Hepatocyte (in vitro differentiated cells): ENCODE results near the gene CDC42EP5. TPM values are rescaled to one million over a fixed set of nuclear protein-coding genes. Genes with fewer than 3 reads are reported as not detected.
A peak's percentile ranks its signal among the peaks of the same experiment; 100 is the strongest.

Experiments
- DNase-seq: peaks from one replicate; pipeline ENCODE4 v3.0.0-alpha.2; 2016; ENCODE audit warnings: low spot score
- H2AFZ ChIP-seq: fragments of 200-600 bp; sonication (generic); 2 replicates; pipeline ENCODE4 v1.6.0; 2016; ENCODE audit warnings: antibody characterized with exemption, mild to moderate bottlenecking
- H3K27ac ChIP-seq: fragments of 200-600 bp; sonication (generic); 2 replicates; pipeline ENCODE4 v1.5.1; 2016; ENCODE audit warnings: mild to moderate bottlenecking
- H3K27me3 ChIP-seq: fragments of 200-600 bp; sonication (generic); 2 replicates; pipeline ENCODE4 v1.6.1; 2016
- H3K36me3 ChIP-seq: fragments of 200-600 bp; sonication (generic); replicated peaks from 2 replicates; pipeline ENCODE4 v1.5.1; 2016; ENCODE audit warnings: low read depth; ENCODE audit not compliant: insufficient read depth
- H3K4me1 ChIP-seq: fragments of 200-600 bp; sonication (generic); 2 replicates; pipeline ENCODE4 v1.5.1; 2016; ENCODE audit warnings: mild to moderate bottlenecking, moderate library complexity; ENCODE audit not compliant: insufficient read depth
- H3K4me2 ChIP-seq: fragments of 200-600 bp; sonication (generic); 2 replicates; pipeline ENCODE4 v1.6.0; 2016
- H3K4me3 ChIP-seq: fragments of 200-600 bp; sonication (generic); 2 replicates; pipeline ENCODE4 v1.5.1; 2016; ENCODE audit warnings: mild to moderate bottlenecking
- H3K79me2 ChIP-seq: fragments of 200-600 bp; sonication (generic); 2 replicates; pipeline ENCODE4 v1.6.0; 2017; ENCODE audit warnings: mild to moderate bottlenecking
- H3K9me2 ChIP-seq: fragments of 200-600 bp; sonication (generic); replicated peaks from 2 replicates; pipeline ENCODE4 v1.6.0; 2017; ENCODE audit warnings: mild to moderate bottlenecking; ENCODE audit not compliant: insufficient read depth
- H3K9me3 ChIP-seq: fragments of 200-600 bp; sonication (generic); 2 replicates; pipeline ENCODE4 v1.5.1; 2016; ENCODE audit warnings: low read depth, mild to moderate bottlenecking
- H4K20me1 ChIP-seq: fragments of 200-600 bp; sonication (generic); 2 replicates; pipeline ENCODE4 v1.6.0; 2016; ENCODE audit warnings: mild to moderate bottlenecking; ENCODE audit not compliant: insufficient read depth, poor library complexity, severe bottlenecking
- CTCF ChIP-seq: fragments of 200-600 bp; sonication (generic); IDR thresholded peaks from 2 replicates; pipeline ENCODE4 v1.5.1; 2016; ENCODE audit warnings: antibody characterized with exemption, mild to moderate bottlenecking; ENCODE audit not compliant: poor library complexity
- EZH2 ChIP-seq: fragments of 200-600 bp; sonication (generic); IDR thresholded peaks from 2 replicates; pipeline ENCODE4 v1.6.1; 2016; ENCODE audit warnings: antibody characterized with exemption, mild to moderate bottlenecking, borderline replicate concordance
- EZH2phosphoT487 ChIP-seq: fragments of 200-600 bp; sonication (generic); IDR thresholded peaks from one replicate; pipeline ENCODE4 v1.6.1; 2018; ENCODE audit warnings: antibody characterized with exemption, mild to moderate bottlenecking, low read depth, moderate library complexity; ENCODE audit not compliant: unreplicated experiment, severe bottlenecking
- WGBS: methylation state at CpG from one replicate; pipeline ENCODE4 v1.1.6; 2016; ENCODE audit warnings: low lambda C conversion rate; ENCODE audit errors: missing lambda C conversion rate; 5-methylcytosine and 5-hydroxymethylcytosine counted together
- polyA plus RNA-seq: library from polyadenylated mRNA; unstranded; fragments of >200 nt; fragmentation: Nextera tagmentation; extraction: Ambion mirVana; gene quantifications from 2 replicates; pipeline ENCODE4 v1.2.1, GENCODE V29; 2016
- total RNA-seq: library from RNA; depleted of rRNA; stranded (reverse); fragments of >200 nt; gene quantifications from 2 replicates; pipeline ENCODE4 v1.2.3, GENCODE V29; 2014

The CDC42EP5 gene
- total and polyA plus RNA-seq, 2 experiments from 2014 or later: 46.8 to 71.2 TPM

- Histone ChIP-seq H2AFZ (peak overlapping the region; percentile 7), H4K20me1 (no peaks in the 10 kb centered on the region), H3K36me3 (no peaks in the 10 kb centered on the region), H3K9me2 (no peaks in the 10 kb centered on the region), H3K27me3 (no peaks in the 10 kb centered on the region), H3K4me1 (peaks cover 16% of the 10 kb centered on the region), H3K4me3 (no peak overlapping the region), H3K9me3 (no peaks in the 10 kb centered on the region), H3K27ac (peak overlapping the region; percentile 98), H3K4me2 (peak overlapping the region; percentile 65), H3K79me2 (peaks cover 24% of the 10 kb centered on the region)
- no peak for TF ChIP-seq CTCF
- no peak for TF ChIP-seq EZH2phosphoT487
- TF ChIP-seq EZH2: no peak
- WGBS: 54% methylated on average over 6 of the region's 6 CpGs
- DNase-seq: no peak
These were observed 836 bp upstream of the CDC42EP5 start for GRCh38 chr19:54473892-54474372.

- no peak overlapping the region for H2AFZ ChIP-seq
- 17% methylated on average over 50 of the region's 60 CpGs for WGBS
- H3K4me3 ChIP-seq: peak overlapping the region; percentile 31
- H3K36me3 ChIP-seq: no peaks in the 10 kb centered on the region
- H3K27me3 ChIP-seq: no peaks in the 10 kb centered on the region
- no peaks in the 10 kb centered on the region for H4K20me1 ChIP-seq
- peaks cover 20% of the 10 kb centered on the region for H3K4me1 ChIP-seq
- DNase-seq: peak; percentile 56
- H3K9me2 ChIP-seq: no peaks in the 10 kb centered on the region
- H3K4me2 ChIP-seq: peak overlapping the region; percentile 93
- TF ChIP-seq EZH2phosphoT487: no peak
- no peak for TF ChIP-seq EZH2
- no peak for TF ChIP-seq CTCF
- no peaks in the 10 kb centered on the region for H3K9me3 ChIP-seq
- peaks cover 24% of the 10 kb centered on the region for H3K79me2 ChIP-seq
- H3K27ac ChIP-seq: peak overlapping the region; percentile 56
These were observed 1.9 kb downstream of the CDC42EP5 start for GRCh38 chr19:54470991-54471782.

- Histone ChIP-seq H3K9me3 (no peaks in the 10 kb centered on the region), H4K20me1 (no peaks in the 10 kb centered on the region), H3K36me3 (no peaks in the 10 kb centered on the region), H2AFZ (no peak overlapping the region), H3K4me2 (peak overlapping the region; percentile 93), H3K79me2 (peaks cover 24% of the 10 kb centered on the region), H3K4me3 (no peak overlapping the region), H3K9me2 (no peaks in the 10 kb centered on the region), H3K4me1 (peaks cover 20% of the 10 kb centered on the region), H3K27ac (peak overlapping the region; percentile 6), H3K27me3 (no peaks in the 10 kb centered on the region)
- WGBS: 88% methylated on average over 10 of the region's 10 CpGs
- no peak for DNase-seq
- TF ChIP-seq EZH2: no peak
- no peak for TF ChIP-seq EZH2phosphoT487
- TF ChIP-seq CTCF: no peak
These were observed 2.7 kb downstream of the CDC42EP5 start for GRCh38 chr19:54470276-54470887.
